Measurements from ENCODE around the gene TARS2. TPM values are rescaled to one million over a fixed set of nuclear protein-coding genes. Genes with fewer than 3 reads are reported as not detected.

The TARS2 gene
- total RNA-seq, 4 donors from 2014 or later: 8.2 to 16.7 (median 15.9) TPM

DNA sequence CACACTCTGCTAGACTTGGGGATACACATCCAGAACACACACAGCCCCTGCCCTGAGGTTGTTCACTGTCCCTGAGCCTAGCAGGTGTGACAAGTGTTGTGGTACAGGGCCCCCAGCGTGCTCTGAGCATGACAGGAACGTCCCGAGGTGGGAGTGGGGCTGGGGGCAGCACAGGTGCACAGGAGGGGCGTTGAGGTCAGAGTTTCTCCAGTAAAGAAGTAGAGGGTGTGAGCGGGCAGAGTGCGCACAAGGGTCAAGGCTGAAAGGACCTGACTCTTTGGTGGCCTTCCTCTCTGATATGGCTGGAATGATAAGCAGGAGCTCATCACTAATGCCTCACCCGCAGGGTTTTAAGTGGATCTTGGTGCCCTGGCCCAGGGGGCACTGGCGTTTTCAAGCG, 27.0 kb downstream of the TARS2 start:
- TF ChIP-seq, protein P1, sequence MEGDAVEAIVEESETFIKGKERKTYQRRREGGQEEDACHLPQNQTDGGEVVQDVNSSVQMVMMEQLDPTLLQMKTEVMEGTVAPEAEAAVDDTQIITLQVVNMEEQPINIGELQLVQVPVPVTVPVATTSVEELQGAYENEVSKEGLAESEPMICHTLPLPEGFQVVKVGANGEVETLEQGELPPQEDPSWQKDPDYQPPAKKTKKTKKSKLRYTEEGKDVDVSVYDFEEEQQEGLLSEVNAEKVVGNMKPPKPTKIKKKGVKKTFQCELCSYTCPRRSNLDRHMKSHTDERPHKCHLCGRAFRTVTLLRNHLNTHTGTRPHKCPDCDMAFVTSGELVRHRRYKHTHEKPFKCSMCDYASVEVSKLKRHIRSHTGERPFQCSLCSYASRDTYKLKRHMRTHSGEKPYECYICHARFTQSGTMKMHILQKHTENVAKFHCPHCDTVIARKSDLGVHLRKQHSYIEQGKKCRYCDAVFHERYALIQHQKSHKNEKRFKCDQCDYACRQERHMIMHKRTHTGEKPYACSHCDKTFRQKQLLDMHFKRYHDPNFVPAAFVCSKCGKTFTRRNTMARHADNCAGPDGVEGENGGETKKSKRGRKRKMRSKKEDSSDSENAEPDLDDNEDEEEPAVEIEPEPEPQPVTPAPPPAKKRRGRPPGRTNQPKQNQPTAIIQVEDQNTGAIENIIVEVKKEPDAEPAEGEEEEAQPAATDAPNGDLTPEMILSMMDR (IDR thresholded peaks at IDR 0.05; ENCODE audit: low read depth): no peak

DNA sequence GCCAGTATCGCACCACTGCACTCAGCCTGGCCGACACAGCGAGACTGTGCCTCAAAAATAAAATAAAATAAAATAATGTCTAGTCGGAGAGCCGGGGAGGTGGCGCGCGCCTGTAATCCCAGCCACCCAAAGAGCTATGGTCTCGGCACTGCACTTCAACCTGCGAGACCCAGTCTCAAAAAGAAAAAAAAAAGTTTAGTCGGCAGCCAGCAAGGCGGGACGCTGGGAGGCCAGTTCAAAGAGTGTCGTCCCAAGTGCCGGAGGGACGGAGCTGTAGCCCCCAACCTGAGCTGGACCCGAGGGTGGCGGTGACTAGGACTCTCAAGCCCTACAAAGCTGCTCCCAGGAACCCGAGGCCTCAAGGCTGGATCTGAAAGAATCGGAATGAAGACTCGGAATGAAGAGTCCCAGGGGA, 27.7 kb downstream of the TARS2 start:
- TF ChIP-seq, protein P1 (IDR thresholded peaks at IDR 0.05; ENCODE audit: low read depth): no peak

DNA sequence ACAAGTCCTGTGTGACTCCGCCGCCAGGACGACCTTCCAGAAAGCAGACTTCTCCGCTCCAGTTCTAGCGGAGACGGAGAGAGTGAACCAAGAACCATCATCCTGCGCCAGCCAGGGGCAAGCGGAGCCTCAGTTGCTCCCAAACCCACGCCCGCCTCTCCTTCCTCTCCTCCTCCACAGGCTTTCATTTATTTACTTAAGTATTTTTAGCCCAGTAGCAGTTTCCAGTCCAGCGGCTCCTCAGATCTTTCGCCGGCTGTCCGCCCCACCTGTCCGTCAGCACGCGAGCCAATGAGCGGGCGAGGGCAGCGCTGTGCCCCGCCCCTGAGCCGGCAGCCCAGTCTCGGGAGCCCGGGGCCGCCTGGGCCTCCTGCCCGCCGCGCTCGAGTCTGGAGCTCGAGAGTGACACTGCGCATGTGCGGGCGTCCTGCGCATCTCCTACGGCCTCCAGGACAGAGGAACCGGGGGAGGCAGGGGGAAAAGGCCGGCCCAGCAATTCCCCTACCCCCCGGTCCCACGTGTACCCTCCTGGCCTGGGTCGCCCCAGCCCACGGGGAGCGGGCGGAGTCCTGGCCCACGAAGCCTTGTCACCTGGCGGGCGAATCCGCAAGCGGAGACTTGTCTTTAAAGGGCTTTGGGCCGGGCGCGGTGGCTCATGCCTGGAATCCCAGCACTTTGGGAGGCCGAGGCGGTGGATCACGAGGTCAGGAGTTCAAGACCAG, 28.3 kb downstream of the TARS2 start, which contains the start of gene FALEC:
Gene FALEC (plus strand): TSS at position 425 of the 722 bp plus-strand sequence.
- TF ChIP-seq, protein P1 (IDR thresholded peaks at IDR 0.05; ENCODE audit: low read depth): no peak

DNA sequence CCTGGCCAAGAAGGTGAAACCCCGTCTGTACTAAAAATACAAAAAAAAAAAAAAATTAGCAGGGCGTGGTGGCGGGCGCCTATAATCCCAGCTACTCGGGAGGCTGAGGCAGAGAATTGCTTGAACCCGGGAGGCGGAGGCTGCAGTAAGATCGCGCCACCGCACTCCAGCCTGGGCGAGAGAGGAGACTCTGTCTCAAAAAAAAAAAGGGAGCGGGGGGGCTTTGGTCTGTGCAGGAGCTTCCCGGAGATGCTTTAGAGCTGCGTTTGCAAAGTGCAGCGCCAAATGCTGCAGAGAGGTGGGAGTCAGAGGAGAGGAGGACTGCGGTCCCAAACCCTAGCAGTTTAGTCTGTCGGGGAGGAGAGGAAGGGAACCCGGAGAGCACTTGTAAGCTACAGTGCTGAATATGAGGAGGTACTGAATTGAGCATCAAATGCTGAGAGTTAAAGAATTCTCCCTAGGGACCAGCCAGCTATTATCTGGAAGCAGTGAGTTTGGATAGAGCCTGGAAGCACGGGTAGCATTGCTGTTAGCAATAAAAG, 28.9 kb downstream of the TARS2 start:
- TF ChIP-seq, protein P1 (IDR thresholded peaks at IDR 0.05; ENCODE audit: low read depth): no peak

DNA sequence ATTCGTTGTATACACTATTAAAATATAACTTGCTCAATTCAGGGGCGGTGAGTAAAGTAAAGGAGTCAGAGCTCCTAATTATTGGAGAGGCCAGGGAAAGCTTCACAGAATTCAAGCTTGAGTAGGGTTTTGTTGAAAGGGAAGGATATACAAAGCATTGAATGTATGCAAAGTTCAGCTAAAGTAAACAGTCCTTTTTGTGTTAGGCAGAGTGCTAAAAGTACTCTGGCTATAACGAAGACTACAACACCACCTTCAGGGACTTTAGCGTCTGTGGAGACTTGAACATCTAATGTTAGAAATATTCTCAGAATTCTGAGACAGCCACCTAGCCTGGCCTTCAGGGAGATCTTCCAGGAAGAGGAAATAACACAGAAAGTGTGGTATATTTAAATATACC, 29.4 kb downstream of the TARS2 start:
- TF ChIP-seq, protein P1 (IDR thresholded peaks at IDR 0.05; ENCODE audit: low read depth): no peak

DNA sequence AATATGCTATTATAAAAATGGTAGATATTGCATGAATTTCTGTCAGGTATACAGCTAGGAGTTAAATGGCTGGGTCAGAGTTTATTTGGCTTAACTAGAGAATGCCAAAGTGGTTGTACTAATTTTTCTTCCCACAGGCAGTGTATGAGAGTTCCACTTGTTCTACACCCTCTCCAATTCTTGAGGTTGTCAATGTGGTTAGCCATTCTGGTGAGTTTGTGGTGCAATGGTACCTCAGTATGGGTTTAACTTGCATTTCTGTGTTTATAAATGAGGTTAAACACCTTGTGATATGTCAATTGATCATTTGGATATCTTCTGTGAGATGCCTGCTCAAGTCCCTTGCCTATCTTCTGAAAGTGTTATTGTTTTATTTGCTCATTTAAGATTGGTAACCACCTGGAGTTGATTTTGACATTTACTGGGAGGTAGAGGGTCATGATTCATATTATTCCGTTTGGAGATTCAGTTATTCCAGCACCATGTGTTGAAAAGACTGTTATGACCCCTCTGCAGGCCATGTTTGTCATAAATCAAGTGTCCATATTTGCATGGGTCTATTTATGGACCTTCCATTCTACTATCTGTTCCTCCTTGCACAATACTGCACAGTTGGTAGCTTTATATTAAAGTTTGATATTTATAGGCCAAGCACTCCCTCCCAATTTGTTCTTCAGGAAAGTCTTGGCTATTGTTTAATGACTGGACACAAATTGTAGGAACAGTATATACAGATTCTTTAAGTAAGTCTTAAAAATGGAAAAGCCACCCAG, 34.2 kb downstream of the TARS2 start:
- TF ChIP-seq, protein P1 (IDR thresholded peaks at IDR 0.05; ENCODE audit: low read depth): no peak

DNA sequence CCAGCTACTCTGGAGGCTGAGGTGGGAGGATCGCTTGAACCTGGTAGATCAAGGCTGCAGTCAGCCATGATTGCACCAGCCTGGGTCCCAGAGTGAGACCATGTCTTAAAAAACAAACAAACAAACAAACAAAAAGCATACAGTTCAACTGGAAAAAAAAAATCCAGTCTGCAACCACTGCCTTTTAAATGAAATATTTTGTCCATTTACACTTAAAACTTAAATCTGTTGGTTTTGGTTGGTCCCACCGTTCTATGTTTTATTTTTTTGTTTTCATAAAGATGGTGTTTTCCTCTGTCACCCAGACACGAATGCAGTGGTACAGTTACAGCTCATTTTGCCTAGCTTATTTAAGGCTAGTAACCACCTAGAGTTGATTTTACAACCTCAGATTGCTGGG, 38.1 kb downstream of the TARS2 start:
- TF ChIP-seq, protein P1 (IDR thresholded peaks at IDR 0.05; ENCODE audit: low read depth): no peak

Data from subcutaneous adipose tissue (tissue), 4 donors.